HFF-Myc (cell line): Measurements from ENCODE around the gene CPB1.

Experiments
- DNase-seq: peaks from one replicate; pipeline ENCODE4 v3.0.0-alpha.2; 2011; ENCODE audit warnings: low read depth; ENCODE audit errors: extremely low read depth
- H3K4me3 ChIP-seq: replicated peaks from 2 replicates; pipeline ENCODE4 v1.5.1; 2011; ENCODE audit warnings: low read depth, mild to moderate bottlenecking, control low read depth, low read length
- CTCF ChIP-seq: IDR thresholded peaks from 2 replicates; pipeline ENCODE4 v1.5.1; 2012; ENCODE audit warnings: mild to moderate bottlenecking, low read depth, low read length, control low read depth; ENCODE audit errors: missing control alignments

Gene CPB1

GRCh38 chr3:148848410-148848809, 20.8 kb downstream of the CPB1 start:
- DNase-seq, result no peak
- TF ChIP-seq CTCF, result no peak
- H3K4me3 ChIP-seq, result no peak overlapping the region

- no peak for DNase-seq
Observed at GRCh38 chr3:148852271-148852992, 24.8 kb downstream of the CPB1 start.

GRCh38 chr3:148853076-148853475, 25.5 kb downstream of the CPB1 start:
- no peak for DNase-seq

More at GRCh38 chr3:148852271-148852992, 24.8 kb downstream of the CPB1 start:
- no peak overlapping the region for H3K4me3 ChIP-seq
- no peak for TF ChIP-seq CTCF

GRCh38 chr3:148854061-148854460, 26.4 kb downstream of the CPB1 start:
- no peak for DNase-seq
- no peak overlapping the region for H3K4me3 ChIP-seq
- TF ChIP-seq CTCF, result no peak

More at GRCh38 chr3:148853076-148853475, 25.5 kb downstream of the CPB1 start:
- TF ChIP-seq CTCF, result no peak
- H3K4me3 ChIP-seq, result no peak overlapping the region

- no peak for DNase-seq
- H3K4me3 ChIP-seq, result no peak overlapping the region
- no peak for TF ChIP-seq CTCF
Observed at GRCh38 chr3:148856384-148856783, 28.8 kb downstream of the CPB1 start.

- no peak for DNase-seq
- TF ChIP-seq CTCF, result no peak
- H3K4me3 ChIP-seq, result no peak overlapping the region
Observed at GRCh38 chr3:148857316-148857715, 29.7 kb downstream of the CPB1 start.
